Tongue (tissue), 2 donors: ENCODE measurements around the gene ITSN1. TPM values are rescaled to one million over a fixed set of nuclear protein-coding genes. Genes with fewer than 3 reads are reported as not detected.
"Not testable (repeated sequence)": the region's sequence is repeated elsewhere in the genome, so short reads cannot be mapped to it uniquely, and the experiment has no call there.

Experiments used
- DNase-seq: peaks from one replicate; pipeline ENCODE4 v3.0.0-alpha.2; 2015
- total RNA-seq: library from RNA; depleted of rRNA; stranded (reverse); fragments of >200 nt; gene quantifications from one replicate; pipeline ENCODE4 v1.2.3, GENCODE V29; 2014

ITSN1 gene
- total RNA-seq, 1 donor from 2014 or later = 74.2 TPM

GRCh38 chr21:33770542-33770941, 128.2 kb downstream of the ITSN1 start:
- no peak for DNase-seq

GRCh38 chr21:33771976-33772375, 129.7 kb downstream of the ITSN1 start:
- no peak for DNase-seq

GRCh38 chr21:33774551-33774950, 132.2 kb downstream of the ITSN1 start:
- DNase-seq = no peak

GRCh38 chr21:33775100-33775828, 133.0 kb downstream of the ITSN1 start:
- DNase-seq = no peak

- DNase-seq = no peak
These were observed 138.3 kb downstream of the ITSN1 start for GRCh38 chr21:33780631-33781030.

GRCh38 chr21:33781121-33781520, 138.8 kb downstream of the ITSN1 start:
- no peak for DNase-seq

GRCh38 chr21:33783187-33783979, 141.1 kb downstream of the ITSN1 start:
- DNase-seq = no peak

- DNase-seq = no peak
These were observed 145.1 kb downstream of the ITSN1 start for GRCh38 chr21:33787431-33787830.

GRCh38 chr21:33788438-33788837, 146.1 kb downstream of the ITSN1 start:
- DNase-seq = not testable (repeated sequence)

GRCh38 chr21:33789697-33790096, 147.4 kb downstream of the ITSN1 start:
- no peak for DNase-seq

GRCh38 chr21:33791073-33791472, 148.8 kb downstream of the ITSN1 start:
- DNase-seq = no peak

GRCh38 chr21:33794596-33794995, 152.3 kb downstream of the ITSN1 start:
- no peak for DNase-seq

- peak; percentile 18 for DNase-seq
These were observed 155.3 kb downstream of the ITSN1 start for GRCh38 chr21:33797565-33797964.

GRCh38 chr21:33799378-33800090, 157.2 kb downstream of the ITSN1 start:
- DNase-seq = no peak

- no peak for DNase-seq
These were observed 158.6 kb downstream of the ITSN1 start for GRCh38 chr21:33800753-33801423.

GRCh38 chr21:33801424-33802405, 159.4 kb downstream of the ITSN1 start:
- DNase-seq = peak; percentile 86

- no peak for DNase-seq
These were observed 160.2 kb downstream of the ITSN1 start for GRCh38 chr21:33802481-33802880.

GRCh38 chr21:33808715-33809367, 166.5 kb downstream of the ITSN1 start:
- no peak for DNase-seq

- no peak for DNase-seq
These were observed 168.5 kb downstream of the ITSN1 start for GRCh38 chr21:33810766-33811165.

- DNase-seq = no peak
These were observed 169.1 kb downstream of the ITSN1 start for GRCh38 chr21:33811167-33812010.
